HG03378 (cell line): ENCODE results near the gene TAP2.

ENCODE experiments used
- ATAC-seq: cut with Tn5 transposase; IDR thresholded peaks from one replicate; pipeline ENCODE4 v1.9.1; 2021; ENCODE audit warnings: mild to moderate bottlenecking, moderate library complexity; ENCODE audit not compliant: unreplicated experiment

The TAP2 gene

GRCh38 chr6:32854376-32855178, 16.0 kb upstream of the TAP2 start:
- peak; percentile 15 for ATAC-seq

DNA sequence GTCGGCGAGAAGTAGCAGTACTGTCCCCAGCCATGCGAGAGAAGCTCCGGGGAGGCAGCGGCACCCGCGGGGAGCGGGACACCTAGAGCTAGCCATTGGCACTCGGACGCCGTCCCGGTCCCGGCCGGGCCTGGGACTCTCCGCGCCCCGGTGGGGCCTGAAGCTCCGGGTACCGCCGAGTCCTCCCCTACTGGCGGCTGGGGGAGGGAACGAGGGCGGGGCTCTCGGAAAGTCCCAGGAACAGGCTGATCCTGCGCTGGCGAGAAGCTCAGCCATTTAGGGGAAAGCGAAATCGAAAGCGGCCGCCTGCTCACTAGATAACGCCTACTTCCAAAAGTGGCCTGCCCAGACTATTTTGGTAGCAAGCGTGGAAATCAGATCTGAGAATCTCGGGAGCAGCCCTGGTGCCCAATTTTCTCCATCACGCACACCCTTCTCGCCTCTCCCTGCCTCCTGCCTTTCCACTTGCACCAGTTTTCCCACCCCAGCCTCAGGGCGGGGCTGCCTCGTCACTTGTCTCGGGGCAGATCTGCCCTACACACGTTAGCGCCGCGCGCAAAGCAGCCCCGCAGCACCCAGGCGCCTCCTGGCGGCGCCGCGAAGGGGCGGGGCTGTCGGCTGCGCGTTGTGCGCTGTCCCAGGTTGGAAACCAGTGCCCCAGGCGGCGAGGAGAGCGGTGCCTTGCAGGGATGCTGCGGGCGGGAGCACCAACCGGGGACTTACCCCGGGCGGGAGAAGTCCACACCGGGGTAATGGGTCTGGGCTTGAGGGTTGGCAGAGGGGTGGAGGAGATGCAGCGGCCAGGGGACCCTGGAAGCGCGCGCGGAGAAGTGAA, 15.2 kb upstream of the TAP2 start, which contains the start of the genes PSMB9 and TAP1:
Gene PSMB9, plus strand, starts transcription at position 652 of the 835 bp plus-strand sequence. Its CDS starts 38 bp downstream, at position 690.
Gene TAP1, minus strand, starts transcription at position 164 of the 835 bp plus-strand sequence. Its CDS starts 68 bp downstream, at position 96.
- ATAC-seq, result peak; percentile 56

DNA sequence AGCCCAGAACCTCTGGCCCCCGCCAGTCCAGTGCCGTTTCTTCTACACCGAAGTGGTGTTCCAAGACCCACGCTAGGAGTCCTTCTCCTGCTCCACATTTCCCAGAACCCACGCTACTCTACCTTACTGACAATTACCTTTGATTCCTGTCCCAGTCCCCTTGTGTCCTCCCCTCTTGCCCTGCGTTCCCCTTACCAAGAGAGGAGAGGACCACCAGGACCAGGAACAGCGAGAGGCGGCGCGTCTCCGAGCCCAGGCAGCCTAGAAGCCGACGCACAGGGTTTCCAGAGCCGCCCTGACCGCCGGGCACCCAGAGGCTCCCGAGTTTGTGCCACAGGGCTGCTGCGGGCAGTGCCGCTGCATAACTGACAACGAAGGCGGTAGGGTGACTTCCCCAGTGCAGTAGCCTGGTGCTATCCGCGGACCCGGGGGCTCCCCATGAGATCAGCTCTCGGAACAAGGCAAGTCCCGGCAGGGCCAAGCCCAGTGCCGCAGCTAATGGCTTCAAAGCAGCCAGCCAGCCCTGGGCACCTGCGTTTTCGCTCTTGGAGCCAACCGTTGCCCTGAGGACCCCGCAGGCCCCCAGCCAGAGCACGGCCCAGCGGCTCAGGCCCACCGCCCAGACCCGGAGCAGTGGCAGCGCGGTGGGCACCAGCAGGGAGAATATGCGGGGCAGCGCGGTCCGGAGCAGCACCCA, 14.5 kb upstream of the TAP2 start:
- peak; percentile 18 for ATAC-seq

DNA sequence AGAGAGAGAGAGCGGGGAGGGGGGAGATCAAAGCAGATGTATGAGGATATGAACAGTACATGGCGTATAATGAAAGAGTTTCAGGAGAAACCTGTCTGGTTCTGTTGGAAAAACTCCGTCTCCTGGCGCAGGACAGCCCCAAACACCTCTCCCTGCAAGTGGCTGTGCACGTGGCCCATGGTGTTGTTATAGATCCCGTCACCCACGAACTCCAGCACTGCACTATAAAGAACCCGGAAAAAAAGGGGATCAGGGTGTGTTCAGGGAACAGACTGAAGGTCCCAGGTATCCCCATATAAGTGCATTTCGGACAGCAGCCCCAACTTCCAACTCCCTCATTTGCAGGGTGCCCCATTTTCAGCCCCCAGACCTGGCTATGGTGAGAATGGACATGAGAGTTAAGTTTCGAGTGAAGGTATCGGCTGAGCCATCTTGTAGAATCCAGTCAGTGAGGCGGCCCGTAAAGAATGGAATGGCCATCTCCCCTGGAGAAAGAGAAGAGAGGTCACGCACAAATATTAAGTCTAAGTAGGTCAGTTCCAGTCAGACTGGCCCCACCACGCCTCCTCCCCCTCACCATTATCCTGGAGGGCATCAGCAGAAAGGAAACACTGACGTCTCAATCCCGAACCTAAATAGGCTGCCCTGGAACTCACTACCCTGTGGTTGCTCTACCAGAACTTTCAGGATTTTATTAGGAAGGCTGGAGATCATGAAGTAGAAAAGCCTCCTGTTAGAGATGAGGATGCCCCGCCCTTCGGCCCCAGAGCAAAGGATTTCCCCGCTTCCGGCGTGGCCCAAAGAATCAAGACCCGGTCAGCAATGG, 13.7 kb upstream of the TAP2 start:
- peak; percentile 15 for ATAC-seq

GRCh38 chr6:32851025-32851424, 12.5 kb upstream of the TAP2 start:
- ATAC-seq, result no peak

DNA sequence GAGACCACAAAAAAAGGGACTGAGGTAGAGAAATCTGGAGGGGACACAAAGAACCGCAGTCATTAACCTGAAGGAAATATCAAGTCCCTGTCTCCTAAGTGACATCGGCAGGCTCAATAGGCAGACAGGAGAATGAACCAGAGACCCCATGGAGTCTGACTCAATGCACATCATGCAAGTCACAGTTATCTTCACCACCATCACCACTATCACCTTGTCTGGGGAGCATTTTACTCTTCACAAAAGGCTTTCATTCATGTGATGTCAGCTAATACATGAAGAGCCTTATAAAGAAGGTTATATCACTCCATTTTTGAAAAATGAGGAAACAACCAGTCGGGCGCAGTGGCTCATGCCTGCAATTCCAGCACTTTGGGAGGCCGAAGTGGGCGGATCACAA, 10.6 kb upstream of the TAP2 start:
- ATAC-seq, result no peak

DNA sequence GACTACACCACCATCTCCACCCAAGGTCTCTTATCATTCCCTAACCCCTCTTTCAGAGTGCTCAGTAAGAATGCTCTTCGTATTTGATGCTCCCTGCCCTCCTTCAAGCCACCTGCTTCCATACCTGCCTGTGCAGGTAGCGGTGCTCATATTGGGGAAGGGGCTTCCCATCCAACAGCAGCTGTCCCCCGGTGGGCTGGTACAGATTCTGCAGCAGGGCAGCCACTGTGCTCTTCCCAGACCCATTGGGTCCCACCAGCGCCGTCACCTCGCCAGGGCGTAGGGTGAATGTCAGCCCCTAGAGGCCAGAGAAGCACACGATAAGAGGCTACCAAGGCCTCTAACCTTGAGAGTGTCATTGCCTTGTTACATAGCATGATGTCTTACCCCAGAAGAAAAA, 9.3 kb upstream of the TAP2 start:
- ATAC-seq, result no peak

- no peak for ATAC-seq
Observed at GRCh38 chr6:32847004-32847403, 8.5 kb upstream of the TAP2 start.

DNA sequence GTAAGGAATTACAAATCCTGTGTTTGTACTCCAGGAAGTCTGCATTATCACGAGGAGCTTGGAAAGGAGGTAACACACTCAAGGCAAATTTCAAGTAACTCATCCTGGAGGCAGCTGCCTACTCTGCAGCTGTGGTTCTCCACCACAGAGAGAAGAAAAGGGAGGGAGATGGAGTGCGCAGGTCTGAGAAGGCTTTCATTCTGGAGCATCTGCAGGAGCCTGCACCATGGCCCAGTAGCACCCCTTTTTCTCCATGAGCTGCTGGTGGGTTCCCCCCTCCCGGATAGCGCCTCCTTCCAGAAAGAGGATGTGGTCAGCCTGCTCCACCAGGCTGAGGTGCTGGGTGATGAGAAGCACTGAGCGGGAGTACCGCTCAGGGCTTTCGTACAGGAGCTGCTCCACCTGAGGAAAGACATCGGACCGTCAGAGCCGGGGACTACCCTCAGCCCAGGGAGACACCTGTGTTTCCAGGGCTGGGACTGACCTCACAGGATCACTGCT, 6.9 kb upstream of the TAP2 start:
- ATAC-seq, result no peak

DNA sequence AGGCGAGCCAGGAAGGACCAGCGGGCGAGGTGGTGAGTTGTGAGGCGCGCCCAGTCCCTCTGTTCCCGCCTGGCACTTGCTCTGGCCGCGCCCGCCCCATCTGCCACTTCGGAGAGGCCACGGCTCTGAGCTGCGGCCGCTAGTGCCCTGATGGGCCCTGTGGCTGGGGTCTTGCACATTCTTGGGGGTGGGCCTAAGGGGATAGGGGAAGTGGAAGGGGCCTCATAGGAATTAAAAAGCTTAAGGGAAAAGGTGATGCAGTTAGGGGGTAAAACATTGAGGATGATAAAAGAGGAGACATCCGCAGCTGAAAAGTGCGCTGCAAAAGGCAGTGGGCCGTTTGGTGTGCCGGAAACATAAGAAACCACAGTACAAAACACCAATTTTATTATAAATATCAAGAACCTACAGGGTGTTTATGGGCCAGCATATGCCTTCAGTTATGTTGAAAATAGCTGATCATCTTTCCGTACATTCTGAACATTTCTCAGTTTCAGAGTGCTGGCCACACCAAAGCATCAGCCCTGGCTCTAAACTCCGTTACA, 6.4 kb upstream of the TAP2 start:
- peak; percentile 8 for ATAC-seq

- ATAC-seq, result peak; percentile 58
Observed at GRCh38 chr6:32843979-32844838, 5.7 kb upstream of the TAP2 start, which contains the start of gene PSMB8. PSMB8 (minus strand) TSS chr6:32844047; CDS start chr6:32843996, 51 bp downstream.

- ATAC-seq, result no peak
Observed at GRCh38 chr6:32843331-32843978, 4.9 kb upstream of the TAP2 start.

- no peak for ATAC-seq
Observed at GRCh38 chr6:32842690-32843089, 4.2 kb upstream of the TAP2 start.

DNA sequence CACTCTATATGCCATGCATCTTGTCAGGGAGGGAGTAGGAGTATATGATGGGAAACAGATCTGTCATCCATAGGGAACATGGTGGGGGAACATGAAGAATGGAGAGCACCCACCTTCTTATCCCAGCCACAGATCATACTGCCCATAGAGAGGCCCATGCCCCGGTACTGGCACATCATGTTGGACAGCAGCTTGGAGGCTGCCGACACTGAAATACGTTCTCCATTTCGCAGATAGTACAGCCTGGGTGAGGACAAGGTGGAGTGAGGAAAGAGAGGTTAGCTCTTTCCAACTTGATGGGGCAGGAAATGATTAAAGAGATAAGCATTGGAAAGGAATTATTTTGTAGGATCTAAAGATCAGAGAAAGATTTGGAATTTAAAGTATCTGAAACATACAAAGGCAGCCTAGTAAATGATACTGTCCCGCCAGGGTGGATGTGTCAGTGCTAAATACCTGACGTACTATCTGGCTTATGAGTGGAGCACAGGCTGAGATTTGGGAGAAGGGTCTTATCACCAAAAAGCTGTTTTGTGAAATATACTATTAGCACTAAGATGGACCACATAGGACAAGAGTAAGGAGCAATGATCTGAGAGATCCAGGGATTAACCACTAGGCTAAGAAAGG, 3.6 kb upstream of the TAP2 start:
- no peak for ATAC-seq

DNA sequence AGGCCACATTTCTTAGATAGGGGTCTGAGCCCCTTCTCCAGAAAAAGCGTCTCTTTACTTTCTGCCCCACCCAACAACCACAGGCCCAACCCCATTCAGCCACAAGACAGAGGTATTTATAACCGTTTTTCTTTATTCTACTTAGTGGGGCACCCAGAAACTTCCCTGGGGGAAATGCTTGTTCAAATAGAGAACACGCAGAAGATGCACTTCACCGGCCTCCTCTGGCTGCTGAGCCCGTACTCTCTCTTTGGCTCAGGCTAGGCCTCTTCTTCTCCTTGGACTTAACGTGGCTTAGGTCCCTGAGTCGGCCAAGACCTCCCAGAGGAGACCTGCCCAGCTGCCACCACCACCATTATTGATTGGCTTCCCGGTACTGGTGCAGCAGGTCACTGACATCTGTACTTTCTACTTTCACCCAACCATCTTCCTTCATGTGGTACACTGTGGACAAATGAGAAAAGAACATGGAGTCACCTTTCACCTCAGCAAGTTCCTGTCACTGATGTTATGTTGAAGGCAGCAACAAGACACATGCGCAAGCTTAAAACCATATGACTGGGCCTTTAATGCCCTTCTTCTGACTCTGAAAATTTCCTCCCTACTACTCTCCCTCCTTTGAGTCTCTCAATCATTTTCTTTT, 2.2 kb upstream of the TAP2 start:
- no peak for ATAC-seq

DNA sequence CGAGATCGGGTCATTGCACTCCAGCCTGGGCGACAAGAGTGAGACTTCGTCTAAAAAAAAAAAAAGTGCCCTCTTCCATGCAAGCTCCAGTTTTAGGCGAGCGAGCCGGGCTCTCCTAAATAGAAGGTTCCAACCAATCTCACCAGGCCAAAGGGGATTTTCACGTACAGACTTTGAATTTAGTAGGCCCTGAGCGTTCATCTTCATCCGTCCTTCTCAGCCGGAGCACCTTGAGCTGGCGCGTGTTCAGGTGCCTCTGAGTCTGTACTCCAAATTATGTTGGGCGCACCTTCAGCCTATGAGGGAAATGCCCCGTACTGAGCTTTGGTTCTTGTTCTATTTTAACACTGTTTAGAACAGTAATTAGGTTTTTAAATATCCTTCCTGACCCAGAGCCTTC, 817 bp upstream of the TAP2 start:
- no peak for ATAC-seq

DNA sequence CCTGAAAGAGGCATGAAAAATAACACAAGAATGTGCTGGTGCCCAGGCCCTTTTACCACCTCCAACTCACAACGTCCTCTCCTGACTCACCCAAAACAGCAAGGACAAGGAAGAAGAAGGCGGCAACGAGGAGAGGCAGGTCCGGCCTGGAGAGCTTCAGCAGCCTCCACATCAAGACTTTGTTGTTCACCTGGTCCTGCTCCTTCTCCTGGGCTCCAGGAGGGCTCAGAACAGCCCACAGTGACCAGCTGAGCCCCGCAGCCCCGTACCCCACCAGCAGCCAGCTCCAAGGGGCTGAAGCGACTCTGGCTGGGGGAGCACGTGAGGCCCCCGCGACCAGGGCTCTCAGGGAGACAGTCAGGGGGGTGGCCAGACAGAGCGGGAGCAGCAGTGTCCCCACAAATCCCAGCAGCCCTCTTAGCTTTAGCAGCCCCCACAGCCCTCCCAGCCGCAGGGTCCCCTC, 857 bp downstream of the TAP2 start:
- no peak for ATAC-seq
